ENCODE data around the gene SERPINB3. TPM values are rescaled to one million over a fixed set of nuclear protein-coding genes. Genes with fewer than 3 reads are reported as not detected.
A peak's percentile ranks its signal among the peaks of the same experiment; 100 is the strongest.
"Not testable (repeated sequence)": the region's sequence is repeated elsewhere in the genome, so short reads cannot be mapped to it uniquely, and the experiment has no call there.

Gene SERPINB3
- 0.40 and 1.9 TPM in 2 replicates for total RNA-seq

DNA sequence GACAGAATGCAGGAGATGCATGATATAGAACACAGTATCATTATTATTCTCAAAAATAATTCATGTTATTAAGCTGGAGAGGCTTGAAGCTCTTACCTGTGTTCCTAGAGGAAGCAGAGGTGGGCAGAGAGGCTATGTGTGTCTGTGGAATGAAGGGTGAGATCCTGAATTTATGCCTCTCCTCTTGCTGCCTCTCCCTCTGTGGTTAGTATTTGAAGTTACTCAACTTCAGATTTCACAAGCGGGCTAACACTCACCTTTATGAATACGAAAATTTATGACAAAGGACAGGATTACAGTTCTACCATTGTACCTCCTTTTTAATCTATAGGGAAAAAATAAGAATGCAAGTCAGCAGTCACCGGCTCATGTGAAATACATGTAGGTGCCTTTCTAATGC, at the start of gene SERPINB3:
Gene SERPINB3 (minus strand): TSS at position 144 of the 400 bp plus-strand sequence. CDS start 677 bp downstream, outside the sequence.
- not testable (repeated sequence) for DNase-seq (ENCODE audit: low read depth)

DNA sequence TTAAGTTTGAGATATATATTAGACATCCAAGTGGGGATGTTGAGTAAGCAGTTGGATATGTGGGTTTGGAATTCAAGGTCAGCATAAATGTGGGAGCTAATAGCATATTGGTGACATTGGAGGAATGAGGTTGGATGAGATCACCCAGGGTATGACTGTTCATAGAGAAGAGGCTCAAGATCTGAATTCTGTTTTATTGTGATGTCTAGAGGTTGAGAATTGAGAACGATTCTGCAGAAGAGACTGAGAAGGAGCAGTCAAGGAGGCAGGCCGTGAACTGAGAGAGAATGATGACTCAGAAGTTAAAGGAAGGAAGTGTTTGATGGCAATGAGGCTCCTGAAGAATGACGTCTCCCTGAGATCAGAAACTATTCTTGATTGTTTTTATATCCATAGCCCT, 47.0 kb upstream of the SERPINB3 start:
- peak; percentile 39 for DNase-seq (ENCODE audit: low read depth)

DNA sequence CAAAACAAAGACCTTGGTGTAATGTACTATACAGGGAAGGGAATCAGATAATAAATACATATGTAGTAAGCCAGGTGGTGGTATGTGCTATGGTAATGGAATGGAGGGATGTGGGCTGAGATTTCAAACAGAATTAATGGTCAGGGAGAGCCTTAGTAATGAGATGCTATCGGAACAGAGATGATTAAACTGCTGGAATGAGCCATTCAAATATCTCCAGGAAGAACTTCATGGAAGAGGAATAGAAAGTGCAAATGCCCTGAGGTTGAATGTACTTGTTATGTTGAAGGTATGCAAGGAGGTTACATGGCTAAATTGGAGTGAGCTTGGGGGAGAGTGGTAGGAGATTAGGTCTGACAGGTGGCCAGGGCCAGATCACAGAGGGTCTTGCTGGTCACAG, 46.1 kb upstream of the SERPINB3 start:
- no peak for DNase-seq (ENCODE audit: low read depth)

- no peak for DNase-seq (ENCODE audit: low read depth)
These were observed 43.7 kb upstream of the SERPINB3 start for GRCh38 chr18:63705401-63705800.

- no peak for DNase-seq (ENCODE audit: low read depth)
These were observed 41.0 kb upstream of the SERPINB3 start, which contains the start of gene SERPINB11 for GRCh38 chr18:63702660-63703059. Gene SERPINB11, plus strand, starts transcription at chr18:63702960. Its CDS starts 7,234 bp downstream, at chr18:63710194.

GRCh38 chr18:63701952-63702351, 40.3 kb upstream of the SERPINB3 start:
- DNase-seq (ENCODE audit: low read depth): no peak

- no peak for DNase-seq (ENCODE audit: low read depth)
These were observed 38.8 kb upstream of the SERPINB3 start for GRCh38 chr18:63700501-63700900.

DNA sequence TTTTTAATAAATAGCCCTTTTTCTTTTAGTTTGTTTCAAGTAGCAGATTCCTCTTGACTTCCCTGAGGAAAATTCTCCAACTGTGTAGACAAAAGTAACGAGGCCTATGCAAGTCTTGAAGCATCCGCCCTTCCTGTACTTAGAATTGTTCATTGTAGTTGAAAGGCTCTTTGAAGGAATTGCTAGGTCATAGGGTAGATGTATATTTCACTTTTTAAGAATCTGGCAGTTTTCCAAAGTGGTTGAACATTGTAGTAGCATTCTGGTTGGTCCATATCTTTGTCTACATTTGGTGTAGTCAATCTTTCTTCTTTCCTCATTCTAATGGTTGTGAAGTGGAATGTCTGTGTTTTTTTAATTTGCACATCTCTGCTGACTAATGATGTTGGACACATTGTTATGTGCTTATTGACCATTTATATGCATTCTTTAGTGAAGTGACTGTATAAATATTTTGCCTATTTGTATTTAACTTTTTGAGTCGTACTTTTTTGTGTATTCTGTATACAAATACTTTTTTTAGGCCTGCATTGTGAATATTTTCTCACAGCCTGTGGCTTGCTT, 35.5 kb upstream of the SERPINB3 start:
- peak; percentile 32 for DNase-seq (ENCODE audit: low read depth)

- no peak for DNase-seq (ENCODE audit: low read depth)
These were observed 27.4 kb upstream of the SERPINB3 start for GRCh38 chr18:63689064-63689463.

DNA sequence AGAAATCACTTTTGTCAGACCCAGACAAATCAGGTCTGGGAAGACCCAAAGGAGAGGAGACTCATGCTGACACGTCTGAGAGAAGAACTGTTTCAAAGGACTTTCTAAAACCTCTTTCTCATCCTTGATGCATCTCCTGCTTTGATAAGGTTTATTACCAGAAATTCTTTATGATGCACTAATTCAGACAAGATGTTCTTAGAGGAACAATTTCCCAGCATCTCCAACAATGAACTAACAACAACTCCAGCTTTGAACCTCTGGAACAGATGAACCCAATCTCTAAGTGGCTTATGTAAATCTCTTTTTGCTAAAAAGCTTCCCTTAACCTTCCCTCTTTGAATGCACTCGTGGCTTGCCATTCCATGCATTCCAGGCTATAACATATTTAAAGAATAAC, 25.2 kb upstream of the SERPINB3 start:
- no peak for DNase-seq (ENCODE audit: low read depth)

DNA sequence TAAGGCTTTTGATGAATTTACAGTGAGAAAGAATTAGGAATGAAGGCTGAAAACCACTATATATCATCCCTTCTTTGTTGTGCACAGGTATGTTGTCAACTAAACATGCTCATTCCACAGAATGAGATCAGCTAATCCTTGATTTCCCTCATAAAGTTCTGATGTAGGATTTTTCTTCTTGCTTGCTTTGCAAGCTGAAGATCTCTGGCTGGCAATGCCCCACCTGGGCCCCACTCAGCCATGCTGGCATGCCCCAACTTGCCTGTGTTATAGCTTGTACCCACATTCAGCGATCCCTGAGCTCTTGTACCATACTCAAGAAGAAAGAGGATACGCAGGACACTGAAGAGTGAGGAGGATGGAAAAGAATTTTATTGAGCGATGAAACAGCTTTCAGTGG, 23.0 kb upstream of the SERPINB3 start:
- DNase-seq (ENCODE audit: low read depth): no peak

DNA sequence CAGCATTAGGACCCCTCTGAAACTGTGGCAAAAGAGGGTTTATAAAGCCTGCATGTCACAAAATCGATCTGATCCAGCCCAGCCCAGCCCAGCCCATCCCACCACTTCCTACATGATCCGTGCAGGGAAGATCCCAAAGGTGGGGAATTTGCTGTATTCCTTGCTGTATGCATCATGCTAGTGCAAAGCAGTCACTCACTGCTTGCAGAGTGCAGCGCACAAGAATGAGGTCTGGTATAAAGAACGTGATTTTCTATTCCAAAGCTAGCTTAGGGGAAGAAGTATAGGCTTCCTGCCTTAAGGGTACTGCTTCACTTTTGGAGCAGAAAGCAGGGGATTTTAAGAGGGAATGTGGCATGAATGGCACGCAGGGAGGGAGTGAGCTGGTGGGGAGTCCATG, 22.2 kb upstream of the SERPINB3 start:
- no peak for DNase-seq (ENCODE audit: low read depth)

DNA sequence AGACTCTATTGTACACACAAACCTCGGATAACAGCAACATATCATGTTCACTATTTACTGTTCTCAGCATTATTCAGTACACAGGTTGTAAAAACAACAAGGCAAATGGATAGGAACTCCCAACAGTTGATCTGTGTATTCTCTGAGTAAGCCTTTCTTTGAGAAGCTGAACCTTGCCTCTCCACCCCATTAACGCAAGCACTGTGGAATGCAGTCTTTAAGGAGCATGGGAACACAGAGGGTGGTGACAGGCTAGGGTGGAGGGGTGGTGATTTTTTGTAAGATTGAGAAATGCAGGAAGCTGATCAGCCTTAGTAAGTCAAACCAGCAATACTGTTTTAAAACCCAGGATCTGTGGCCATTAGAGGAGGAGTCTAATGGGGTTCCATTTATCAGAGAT, 21.5 kb upstream of the SERPINB3 start:
- peak; percentile 98 for DNase-seq (ENCODE audit: low read depth)

DNA sequence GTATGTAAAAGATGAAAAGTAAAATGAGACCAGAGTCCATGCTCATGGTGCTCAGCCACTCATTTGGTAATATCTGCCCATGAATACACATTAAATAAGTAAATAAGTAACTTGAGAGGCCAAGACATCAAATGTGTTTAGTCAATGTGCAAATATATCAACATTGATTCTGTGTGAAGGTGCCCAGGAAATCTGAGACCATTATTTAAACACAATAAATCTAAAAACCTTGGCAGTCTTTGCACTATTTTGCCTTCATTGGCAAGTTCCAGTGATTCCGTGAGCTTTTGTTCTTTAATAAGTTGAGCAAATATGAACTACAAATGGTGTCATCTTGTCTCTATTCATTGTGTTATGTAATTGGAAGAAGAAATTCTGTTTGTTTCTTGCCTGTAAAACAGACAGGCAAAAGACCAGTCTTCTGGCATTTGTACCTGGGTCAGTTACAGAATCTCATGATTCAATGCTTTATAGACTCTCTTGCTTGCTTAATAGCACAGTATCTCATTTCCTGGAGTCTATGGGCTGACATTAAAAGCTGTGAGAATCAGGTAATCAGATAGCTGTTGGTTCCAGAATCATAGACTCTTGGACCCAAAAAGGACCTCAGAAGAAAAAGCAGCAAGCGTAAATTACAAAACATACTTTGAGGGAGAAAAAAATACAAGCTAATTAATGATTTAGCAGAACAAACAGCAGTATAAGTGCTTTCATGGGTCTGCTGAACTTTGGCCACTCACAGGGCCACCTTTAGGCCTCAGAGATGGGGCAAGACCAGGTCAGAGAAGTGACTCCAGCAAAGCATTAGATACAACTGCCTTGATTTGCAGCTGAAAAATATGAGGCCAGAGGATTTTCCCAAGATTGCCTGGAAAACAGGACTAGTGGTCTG, 20.0 kb upstream of the SERPINB3 start:
- peak; percentile 62 for DNase-seq (ENCODE audit: low read depth)

DNA sequence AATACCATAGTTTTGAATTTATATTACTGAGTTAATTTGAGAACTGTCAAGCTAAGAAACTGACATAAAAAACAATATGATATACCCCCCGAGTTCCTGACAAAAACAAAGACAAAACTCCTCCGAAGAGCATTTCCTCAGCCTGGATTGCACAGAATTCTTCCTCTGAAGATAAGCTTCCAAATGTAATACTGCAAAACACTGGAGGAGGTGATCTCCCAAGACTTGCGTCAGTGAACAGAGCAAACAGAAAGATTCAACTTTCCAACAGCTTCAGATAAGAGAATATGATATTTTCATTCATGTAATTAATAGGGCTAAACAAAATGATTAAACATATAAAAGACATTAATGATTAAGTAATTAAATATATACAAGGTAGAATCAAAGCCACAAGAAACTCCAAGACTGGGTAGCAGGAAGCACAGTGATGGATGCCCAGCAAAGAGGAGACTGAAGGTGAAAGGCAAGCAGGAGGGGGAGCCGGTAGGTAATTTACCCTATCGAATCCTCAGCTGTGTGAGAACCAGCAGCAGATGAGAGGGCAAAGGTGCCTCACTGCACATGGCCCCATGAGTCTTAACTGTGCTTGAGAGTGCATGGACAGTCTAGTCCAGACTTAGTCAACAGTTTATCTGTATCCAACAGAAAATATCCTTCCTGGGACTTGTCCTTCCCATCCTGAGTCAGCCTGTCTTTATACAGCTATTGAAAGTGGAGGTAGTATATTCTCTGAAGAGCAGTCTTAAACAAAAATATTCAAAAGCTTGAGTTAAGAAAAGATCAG, 18.3 kb upstream of the SERPINB3 start:
- DNase-seq (ENCODE audit: low read depth): no peak

DNA sequence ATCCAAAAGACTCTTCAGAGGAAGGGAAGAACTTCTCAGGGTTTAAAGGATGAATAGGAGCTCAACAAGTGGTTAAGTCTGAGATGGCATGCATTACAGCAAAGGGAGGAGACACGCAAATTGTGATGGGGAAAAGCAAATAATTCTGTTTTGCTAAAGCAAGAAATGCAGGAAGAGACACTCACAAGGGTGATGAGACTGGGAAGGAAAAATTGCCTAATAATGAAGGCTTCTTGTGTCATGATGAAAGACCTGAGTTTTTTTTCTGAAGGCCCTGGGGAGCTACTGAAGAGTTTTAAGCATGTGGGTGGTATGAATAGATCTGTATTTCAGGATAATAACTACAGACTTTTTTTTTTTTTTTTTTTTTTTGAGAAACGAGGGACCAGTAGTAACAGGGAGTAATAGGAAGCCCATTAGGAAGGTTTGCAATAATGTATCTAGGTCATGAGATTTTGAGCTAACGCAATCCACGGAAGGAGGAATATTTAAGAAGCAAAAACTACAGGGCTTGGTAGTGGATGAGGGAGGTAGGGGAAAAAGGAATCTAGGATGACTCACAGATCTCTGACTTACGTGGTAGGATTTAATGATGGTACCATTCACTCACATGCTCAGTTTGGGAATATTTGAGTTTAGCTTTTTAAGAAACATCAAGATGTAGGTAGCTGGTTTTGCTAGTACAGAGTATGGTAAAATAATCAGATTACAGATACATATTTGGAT, 16.0 kb upstream of the SERPINB3 start:
- peak; percentile 23 for DNase-seq (ENCODE audit: low read depth)

- peak; percentile 36 for DNase-seq (ENCODE audit: low read depth)
These were observed 15.0 kb upstream of the SERPINB3 start for GRCh38 chr18:63676526-63677323.

DNA sequence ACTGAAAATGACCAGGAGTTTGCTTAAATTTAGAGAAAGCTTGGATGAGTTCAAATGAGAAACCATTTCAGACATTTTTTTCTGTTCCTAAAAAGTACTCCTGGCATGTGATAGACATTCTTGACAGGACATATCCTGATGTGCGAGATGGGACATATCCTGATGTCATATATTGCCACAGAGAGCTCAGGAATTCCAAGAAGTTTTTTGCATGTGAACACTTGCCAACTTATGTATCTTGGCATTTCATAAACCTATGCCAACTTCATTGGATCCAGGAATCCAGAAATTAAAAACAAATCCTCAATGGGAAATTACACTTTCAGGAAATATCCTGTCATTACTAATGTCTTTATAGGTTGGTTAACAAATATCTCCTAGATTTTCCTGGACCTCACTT, 2.9 kb upstream of the SERPINB3 start:
- DNase-seq (ENCODE audit: low read depth): no peak

- DNase-seq (ENCODE audit: low read depth): peak; percentile 57
These were observed 2.8 kb downstream of the SERPINB3 start for GRCh38 chr18:63658920-63659319.

- not testable (repeated sequence) for DNase-seq (ENCODE audit: low read depth)
These were observed 11.4 kb downstream of the SERPINB3 start for GRCh38 chr18:63650271-63650670.

- peak; percentile 59 for DNase-seq (ENCODE audit: low read depth)
These were observed 13.5 kb downstream of the SERPINB3 start for GRCh38 chr18:63648241-63648640.
